Pancreas (tissue), 10 donors: ENCODE measurements around the gene RAVER1. TPM values are rescaled to one million over a fixed set of nuclear protein-coding genes. Genes with fewer than 3 reads are reported as not detected.
A peak's percentile ranks its signal among the peaks of the same experiment; 100 is the strongest.

Experiments used
- ATAC-seq, 4 donors: fragments of 200-7000 bp; cut with Tn5 transposase; one replicate each; pipeline versions ENCODE4 v1.8.0 to v1.9.1; 2020; ENCODE audit warnings: mild to moderate bottlenecking in 4 of 4, moderate library complexity in 4 of 4
- DNase-seq, 6 donors: peaks; one replicate each; pipeline ENCODE4 v3.0.0-alpha.2; 2020
- FAIRE-seq: peaks from 2 replicates; lab custom pipeline; 2012; peaks lifted over from hg19 to GRCh38; lab: Jason Lieb, UNC
- H3K27ac ChIP-seq, 4 donors: fragments of 200-600 bp; sonication (generic); 1 replicate in 3 of 4; 2 replicates in 1 of 4; pipeline versions ENCODE4 v1.5.0 to v1.8.0; 2020
- H3K27me3 ChIP-seq, 4 donors: fragments of 200-600 bp; one replicate each; pipeline ENCODE4 v1.8.0; 2021
- H3K36me3 ChIP-seq, 3 donors: fragments of 200-600 bp; sonication (generic) in 1 of 3; one replicate each; pipeline versions ENCODE4 v1.5.0 to v1.8.0; 2020 to 2021
- H3K4me1 ChIP-seq, 3 donors: fragments of 200-600 bp; one replicate each; pipeline ENCODE4 v1.8.0; 2021
- H3K4me3 ChIP-seq, 4 donors: fragments of 200-600 bp; sonication (generic) in 2 of 4; one replicate each; pipeline versions ENCODE4 v1.5.0 to v1.8.0; 2020 to 2021
- H3K9me3 ChIP-seq, 4 donors: fragments of 200-600 bp; one replicate each; pipeline ENCODE4 v1.8.0; 2021
- CTCF ChIP-seq, 4 donors: fragments of 200-600 bp; sonication (generic) in 3 of 4; IDR thresholded peaks; one replicate each; pipeline versions ENCODE4 v1.5.0 to v1.8.0; 2021; ENCODE audit warnings: antibody characterized with exemption in 4 of 4
- WGBS, 2 donors: extraction: QIAGEN DNeasy Blood & Tissue Kit; methylation state at CpG; one replicate each; pipeline ENCODE4 v1.1.7; 2013; 5-methylcytosine and 5-hydroxymethylcytosine counted together
- intact Hi-C, 3 donors: fragments of 100-400 bp; cut with DNase I; formaldehyde crosslinking; loops; one replicate each; pipeline versions ENCODE4 v1.11.1 to v1.14.2; 2022
- polyA plus RNA-seq, 2 donors: library from polyadenylated mRNA; stranded (reverse); fragments of 200-250 nt; gene quantifications; one replicate each; pipeline ENCODE4 v1.2.3, GENCODE V29; 2013
- total RNA-seq, 6 donors: library from RNA; stranded (reverse); fragmentation: NEBNext Ultra II Directional in 4 of 6; extraction: Animal tissue kit (Norgen Biotek cat#: 25700) in 4 of 6; gene quantifications; one replicate each; pipeline versions ENCODE4 v1.2.1 to v1.2.4, GENCODE V29; 2021 to 2023
- donor health status: healthy with polysubstance abuse.
- donor health status: DM: no; HTN: no; CAD: no; lungs with moderate emphysema.
- donor health status: DM: no; HTN: no; CAD: no.
- donor health status: control.
- donor health status: control.
- donor health status: Bipolar disorder and iron deficiency.
- donor health status: DM: yes; HTN: yes; CAD: no.
- donor health status: DM: no; HTN: no; CAD: no.
- donor health status: DM: no; HTN: no; CAD: no.
- donor health status: DM: yes; HTN: yes; CAD: no.

Gene RAVER1
- total and polyA plus RNA-seq, 8 donors = 6.0 to 17.3 (median 11.5) TPM

- Histone ChIP-seq H3K27ac (no peak overlapping the region), H3K36me3 (no peaks in the 10 kb centered on the region), H3K4me1 (peaks cover 11 to 26% (median 13%) of the 10 kb centered on the region in 3 donors), H3K9me3 (no peaks in the 10 kb centered on the region), H3K27me3 (peaks cover 0 to 43% (median 11%) of the 10 kb centered on the region in 4 donors), H3K4me3 (peak overlapping the region in 1 of 4 donors; percentile 48)
- intact Hi-C loops = no loop called here
- no peak for FAIRE-seq
- DNase-seq = no peak
- no peak for ATAC-seq
- WGBS, 2 donors = 1 to 3% methylated on average over 30 of the region's 30 CpGs
- TF ChIP-seq CTCF (IDR thresholded peaks at IDR 0.05) = no peak
Measured at GRCh38 chr19:10290357-10290875, 42.9 kb downstream of the RAVER1 start.

- H3K27ac ChIP-seq = no peak within 1 kb of the TSS
- no peak for TF ChIP-seq CTCF (IDR thresholded peaks at IDR 0.05)
- peak within 1 kb of the TSS in 2 of 4 donors; percentile 17 to 48 for H3K4me3 ChIP-seq
- no peak for FAIRE-seq
- intact Hi-C loops = no loop called here
- H3K27me3 ChIP-seq = peaks cover 0 to 42% (median 11%) of the 10 kb centered on the region in 4 donors
- no peak for DNase-seq
- no peaks in the 10 kb centered on the region for H3K36me3 ChIP-seq
- no peak for ATAC-seq
- peaks cover 9 to 22% (median 11%) of the 10 kb centered on the region in 3 donors for H3K4me1 ChIP-seq
- 2% methylated on average over 38 to 45 of the region's 45 CpGs for WGBS, 2 donors
- no peaks in the 10 kb centered on the region for H3K9me3 ChIP-seq
Measured at GRCh38 chr19:10289836-10290356, 43.4 kb downstream of the RAVER1 start, which contains the start of gene ICAM5. Gene ICAM5 (plus strand): TSS chr19:10289952. CDS start chr19:10290044, 92 bp downstream.

- H3K9me3 ChIP-seq = no peaks in the 10 kb centered on the region
- FAIRE-seq (no peak), DNase-seq (no peak), ATAC-seq (peak in 1 of 4 donors; percentile 5)
- H3K4me3 ChIP-seq = peak overlapping the region in 2 of 4 donors; percentile 17 to 48
- H3K27me3 ChIP-seq = peaks cover 0 to 37% (median 11%) of the 10 kb centered on the region in 4 donors
- TF ChIP-seq CTCF (IDR thresholded peaks at IDR 0.05) = no peak
- no peaks in the 10 kb centered on the region for H3K36me3 ChIP-seq
- 1 to 2% methylated on average over 50 of the region's 50 CpGs for WGBS, 2 donors
- H3K4me1 ChIP-seq = peaks cover 9 to 22% (median 11%) of the 10 kb centered on the region in 3 donors
- intact Hi-C loops = no loop called here
- no peak overlapping the region for H3K27ac ChIP-seq
Measured at GRCh38 chr19:10289167-10289835, 44.0 kb downstream of the RAVER1 start.

- Histone ChIP-seq H3K27ac (no peak overlapping the region), H3K27me3 (peaks cover 0 to 31% (median 8%) of the 10 kb centered on the region in 4 donors), H3K36me3 (no peaks in the 10 kb centered on the region), H3K9me3 (no peaks in the 10 kb centered on the region), H3K4me3 (peak overlapping the region in 1 of 4 donors; percentile 48), H3K4me1 (peaks cover 9 to 22% (median 11%) of the 10 kb centered on the region in 3 donors)
- DNase-seq = no peak
- 4% methylated on average over 23 of the region's 23 CpGs for WGBS, 2 donors
- intact Hi-C loops = no loop called here
- no peak for ATAC-seq
- TF ChIP-seq CTCF (IDR thresholded peaks at IDR 0.05) = no peak
- FAIRE-seq = no peak
Measured at GRCh38 chr19:10288662-10289166, 44.6 kb downstream of the RAVER1 start.
